DMS114 treated with DMSO at 0.1 percent for 48 hours (cell line): ENCODE measurements around the gene TM9SF1.

Source experiments
- DNase-seq: peaks from one replicate; lab custom pipeline; 2025; ENCODE audit not compliant: unreplicated experiment; lab: John Stamatoyannopoulos, UW

TM9SF1 gene

DNA sequence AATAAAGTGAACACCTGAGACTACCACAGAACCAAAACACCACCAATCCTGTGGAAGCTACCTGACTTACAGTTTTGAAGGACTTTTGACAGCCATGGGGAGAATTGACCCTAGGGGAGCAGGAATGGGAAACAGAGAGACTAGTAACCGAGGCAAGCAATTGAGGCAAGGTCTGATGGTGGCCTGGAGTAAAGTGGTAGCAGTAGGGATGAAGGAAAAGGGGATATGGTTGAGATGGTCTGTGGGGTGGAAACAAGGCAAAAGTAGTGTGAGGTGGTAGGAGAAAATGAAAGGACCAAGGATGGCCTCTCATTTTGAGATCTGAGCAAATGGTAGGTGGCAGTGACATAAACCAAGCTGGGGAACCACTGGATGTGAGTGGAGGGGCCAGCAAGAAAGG lies 38.4 kb downstream of the TM9SF1 start:
- DNase-seq: no peak

DNA sequence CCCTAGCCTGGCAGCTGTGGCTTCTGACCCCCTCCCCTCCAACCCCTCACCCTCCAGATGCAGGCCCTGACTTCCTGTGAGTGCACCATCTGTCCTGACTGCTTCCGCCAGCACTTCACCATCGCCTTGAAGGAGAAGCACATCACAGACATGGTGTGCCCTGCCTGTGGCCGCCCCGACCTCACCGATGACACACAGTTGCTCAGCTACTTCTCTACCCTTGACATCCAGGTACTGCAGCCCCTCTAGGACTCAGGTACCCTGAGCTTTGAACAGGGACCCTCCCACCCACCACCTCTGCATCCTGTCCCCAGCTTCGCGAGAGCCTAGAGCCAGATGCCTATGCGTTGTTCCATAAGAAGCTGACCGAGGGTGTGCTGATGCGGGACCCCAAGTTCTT lies 40.1 kb downstream of the TM9SF1 start:
- no peak for DNase-seq

DNA sequence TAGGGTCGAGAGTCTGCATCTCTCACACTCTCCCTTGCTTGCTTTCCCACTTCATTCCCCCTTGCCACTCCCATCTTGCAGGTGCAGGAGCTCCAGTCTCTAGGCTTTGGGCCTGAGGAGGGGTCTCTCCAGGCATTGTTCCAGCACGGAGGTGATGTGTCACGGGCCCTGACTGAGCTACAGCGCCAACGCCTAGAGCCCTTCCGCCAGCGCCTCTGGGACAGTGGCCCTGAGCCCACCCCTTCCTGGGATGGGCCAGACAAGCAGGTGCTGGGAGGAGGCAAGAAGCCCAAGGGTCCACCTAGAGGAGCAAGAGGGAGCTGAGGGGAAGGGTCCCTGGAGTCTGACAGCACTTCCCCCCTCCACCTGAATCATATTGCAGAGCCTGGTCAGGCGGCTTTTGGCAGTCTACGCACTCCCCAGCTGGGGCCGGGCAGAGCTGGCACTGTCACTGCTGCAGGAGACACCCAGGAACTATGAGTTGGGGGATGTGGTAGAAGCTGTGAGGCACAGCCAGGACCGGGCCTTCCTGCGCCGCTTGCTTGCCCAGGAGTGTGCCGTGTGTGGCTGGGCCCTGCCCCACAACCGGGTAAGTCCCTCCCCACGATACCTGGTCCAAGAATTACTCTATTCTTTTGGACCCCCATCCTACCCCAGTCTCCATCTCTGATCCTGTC lies 43.7 kb downstream of the TM9SF1 start:
- DNase-seq: no peak

DNA sequence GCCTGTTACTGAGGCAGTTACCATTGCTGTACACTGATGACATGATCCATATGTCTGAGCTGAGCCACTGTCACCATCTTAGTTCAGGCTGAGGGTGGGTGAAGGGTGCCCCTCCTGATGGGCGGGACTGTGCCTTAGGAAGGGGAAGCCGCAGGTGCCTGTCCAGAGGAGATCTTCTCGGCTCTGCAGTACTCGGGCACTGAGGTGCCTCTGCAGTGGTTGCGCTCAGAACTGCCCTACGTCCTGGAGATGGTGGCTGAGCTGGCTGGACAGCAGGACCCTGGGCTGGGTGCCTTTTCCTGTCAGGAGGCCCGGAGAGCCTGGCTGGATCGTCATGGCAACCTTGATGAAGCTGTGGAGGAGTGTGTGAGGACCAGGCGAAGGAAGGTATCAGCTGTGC lies 44.2 kb downstream of the TM9SF1 start:
- no peak for DNase-seq

DNA sequence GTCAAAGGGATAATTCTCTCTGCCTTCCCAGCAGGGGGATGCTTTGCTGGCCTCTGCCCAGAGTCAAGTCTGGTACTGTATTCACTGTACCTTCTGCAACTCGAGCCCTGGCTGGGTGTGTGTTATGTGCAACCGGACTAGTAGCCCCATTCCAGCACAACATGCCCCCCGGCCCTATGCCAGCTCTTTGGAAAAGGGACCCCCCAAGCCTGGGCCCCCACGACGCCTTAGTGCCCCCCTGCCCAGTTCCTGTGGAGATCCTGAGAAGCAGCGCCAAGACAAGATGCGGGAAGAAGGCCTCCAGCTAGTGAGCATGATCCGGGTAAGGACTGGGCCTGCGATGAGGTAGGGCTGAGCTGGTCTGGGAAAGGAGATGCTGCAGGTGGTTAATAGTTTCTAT lies 44.7 kb downstream of the TM9SF1 start:
- DNase-seq: no peak

DNA sequence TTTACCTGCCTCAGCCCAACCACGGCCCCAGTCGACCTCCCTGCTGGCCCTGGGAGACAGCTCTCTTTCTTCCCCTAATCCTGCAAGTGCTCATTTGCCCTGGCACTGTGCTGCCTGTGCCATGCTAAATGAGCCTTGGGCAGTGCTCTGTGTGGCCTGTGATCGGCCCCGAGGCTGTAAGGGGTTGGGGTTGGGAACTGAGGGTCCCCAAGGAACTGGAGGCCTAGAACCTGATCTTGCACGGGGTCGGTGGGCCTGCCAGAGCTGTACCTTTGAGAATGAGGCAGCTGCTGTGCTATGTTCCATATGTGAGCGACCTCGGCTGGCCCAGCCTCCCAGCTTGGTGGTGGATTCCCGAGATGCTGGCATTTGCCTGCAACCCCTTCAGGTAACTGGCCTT lies 45.2 kb downstream of the TM9SF1 start:
- no peak for DNase-seq

DNA sequence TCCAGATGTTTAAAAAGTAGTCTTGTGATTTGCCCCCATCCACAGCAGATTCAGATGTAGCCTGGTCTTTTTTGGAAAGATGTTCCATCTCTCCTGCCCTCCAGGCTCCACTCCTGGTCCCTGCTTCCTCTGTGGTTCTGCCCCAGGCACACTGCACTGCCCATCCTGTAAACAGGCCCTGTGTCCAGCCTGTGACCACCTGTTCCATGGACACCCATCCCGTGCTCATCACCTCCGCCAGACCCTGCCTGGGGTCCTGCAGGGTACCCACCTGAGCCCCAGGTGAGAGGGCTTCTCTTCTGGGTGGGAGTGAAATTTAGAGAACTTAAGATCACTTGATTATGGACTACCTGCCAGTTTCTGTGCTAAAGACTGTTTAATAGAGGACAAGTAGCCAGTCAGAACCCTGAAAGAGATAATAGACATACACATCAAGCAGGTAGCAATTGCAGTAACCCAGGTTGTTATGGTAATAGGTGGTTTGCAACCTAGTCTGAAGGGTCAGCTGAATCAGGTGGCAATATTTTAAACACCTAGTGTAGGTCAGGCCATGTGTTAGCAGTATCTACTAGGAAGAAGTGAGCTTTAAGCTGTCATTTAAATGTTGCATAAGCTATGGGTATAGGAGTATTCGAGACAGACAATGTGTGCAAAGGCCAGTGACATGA lies 45.8 kb downstream of the TM9SF1 start:
- no peak for DNase-seq

DNA sequence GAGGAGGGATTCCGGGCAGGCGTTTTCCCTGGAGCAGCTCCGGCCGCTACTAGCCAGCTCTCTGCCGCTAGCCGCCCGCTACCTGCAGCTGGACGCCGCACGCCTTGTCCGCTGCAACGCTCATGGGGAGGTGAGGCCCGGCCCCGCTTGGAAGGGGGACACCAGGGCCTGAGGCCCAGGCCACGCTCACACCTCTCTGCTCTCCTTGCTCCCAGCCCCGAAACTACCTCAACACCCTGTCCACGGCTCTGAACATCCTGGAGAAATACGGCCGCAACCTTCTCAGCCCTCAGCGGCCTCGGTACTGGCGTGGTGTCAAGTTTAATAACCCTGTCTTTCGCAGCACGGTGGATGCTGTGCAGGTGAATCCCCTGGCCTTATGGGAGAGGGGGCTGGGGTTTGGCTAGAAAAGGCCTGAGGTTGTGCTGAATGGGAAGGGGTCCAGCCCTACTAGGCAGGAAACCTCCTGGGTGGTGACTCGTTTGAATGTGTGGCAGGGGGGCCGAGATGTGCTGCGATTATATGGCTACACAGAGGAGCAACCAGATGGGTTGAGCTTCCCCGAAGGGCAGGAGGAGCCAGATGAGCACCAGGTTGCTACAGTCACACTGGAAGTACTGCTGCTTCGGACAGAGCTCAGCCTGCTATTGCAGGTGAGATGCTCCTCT lies 47.3 kb downstream of the TM9SF1 start:
- DNase-seq: no peak

DNA sequence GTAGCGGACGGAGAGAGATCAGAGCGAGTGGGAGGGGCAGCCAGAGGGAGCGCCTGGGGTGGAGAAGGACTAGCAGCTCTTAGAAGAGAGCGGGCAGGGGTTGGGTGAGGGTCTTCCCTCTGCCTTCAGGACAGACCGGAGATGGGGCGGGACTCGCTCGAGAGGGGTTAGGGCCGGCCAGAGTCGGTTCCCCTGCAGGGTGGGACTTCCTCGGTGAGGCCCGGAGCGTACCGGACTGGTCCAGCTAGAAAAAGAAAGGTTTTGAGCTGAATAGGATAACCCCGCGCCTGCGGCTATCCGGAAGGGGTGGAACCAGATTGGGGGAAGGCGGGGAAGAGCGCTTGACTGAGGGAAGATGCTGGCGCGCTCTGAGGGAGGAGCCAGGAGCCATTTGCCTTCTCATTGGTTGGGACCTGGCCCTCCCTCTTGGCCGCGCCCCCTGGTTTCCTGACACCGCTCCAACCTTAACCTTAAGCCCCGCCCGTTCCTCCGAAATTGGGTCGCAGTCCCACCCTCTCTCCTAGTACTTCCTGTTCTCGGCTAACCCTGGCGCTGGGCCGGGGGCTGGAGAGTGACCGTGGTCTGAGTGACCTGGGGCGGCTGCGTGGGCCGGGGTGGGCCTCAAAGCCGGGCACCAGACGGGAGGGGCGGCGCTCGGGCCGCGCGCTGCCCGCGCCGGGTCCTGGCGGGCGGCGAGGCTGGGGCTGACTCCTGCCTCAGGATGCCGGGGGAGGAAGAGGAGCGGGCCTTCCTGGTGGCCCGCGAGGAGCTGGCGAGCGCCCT lies 48.1 kb downstream of the TM9SF1 start, which contains the start of gene RNF31:
Gene RNF31, plus strand, starts transcription at position 521 of the 783 bp plus-strand sequence. Its CDS starts 201 bp downstream, at position 722.
- DNase-seq: peak; percentile 93

DNA sequence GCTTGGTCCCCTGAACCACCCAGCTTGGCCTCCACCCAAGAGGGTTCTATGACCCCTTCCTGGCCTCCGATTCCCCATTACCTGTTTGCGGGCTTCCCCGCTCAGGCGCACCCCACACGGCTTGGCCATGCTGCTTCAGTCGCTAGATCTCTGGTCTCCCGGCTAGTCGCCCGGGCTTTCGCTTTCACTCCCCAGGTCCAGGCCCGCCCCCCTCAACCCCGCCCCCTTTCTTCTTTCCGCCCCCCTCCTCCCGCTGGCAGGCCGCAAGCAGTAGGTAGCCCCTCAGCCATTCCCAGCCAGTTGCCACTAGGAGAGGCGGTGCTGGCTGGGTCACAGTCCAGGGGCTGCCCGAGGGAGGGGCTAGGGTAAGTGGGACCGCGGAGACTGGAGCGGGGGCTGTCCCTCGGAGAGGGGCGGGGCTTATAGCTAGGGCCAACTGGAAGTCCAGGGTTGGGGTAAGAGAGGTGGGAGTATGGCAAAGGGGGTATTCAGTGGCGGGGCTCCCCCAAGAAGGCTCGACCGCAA lies 48.7 kb downstream of the TM9SF1 start, which contains the start of gene PSME2:
Gene PSME2, minus strand, starts transcription at position 158 of the 525 bp plus-strand sequence. Its CDS starts 29 bp downstream, at position 129.
- peak; percentile 93 for DNase-seq

DNA sequence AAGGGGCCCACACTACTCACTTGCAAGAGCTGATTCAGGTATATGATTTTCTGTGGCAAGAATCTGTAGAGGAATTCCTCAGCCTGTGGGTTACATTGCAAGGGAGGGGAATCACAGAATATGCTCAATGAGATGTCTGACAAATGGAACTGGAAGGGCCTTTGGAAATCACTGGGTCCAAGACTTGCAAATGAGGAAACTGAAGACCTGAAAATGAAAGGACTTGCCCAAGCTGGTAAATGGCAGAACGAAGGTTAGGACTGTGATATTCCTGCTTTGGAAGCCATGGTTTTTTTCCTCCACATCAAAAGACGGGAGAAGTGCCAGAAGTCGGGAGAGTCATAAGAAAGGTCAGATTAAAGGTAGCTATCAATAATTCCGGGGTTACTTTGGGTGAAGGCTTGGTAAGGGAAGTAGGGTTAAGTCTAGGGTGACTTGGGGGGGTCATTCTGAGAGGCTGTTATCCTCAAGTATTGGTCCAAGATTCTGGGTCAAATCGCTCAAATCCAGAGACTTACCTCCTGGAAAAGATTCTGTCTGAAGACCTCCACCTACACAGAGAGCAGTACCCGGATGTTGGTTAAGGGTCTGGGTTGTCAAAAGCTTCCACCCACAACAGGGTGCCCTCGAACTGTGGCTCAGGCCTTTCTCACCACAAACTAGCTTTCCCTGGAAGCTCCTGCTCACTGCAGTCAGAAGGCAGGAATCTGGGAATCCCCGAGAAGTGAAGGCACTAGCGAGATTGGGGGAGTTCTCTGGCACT lies 49.4 kb downstream of the TM9SF1 start:
- DNase-seq: no peak

DNA sequence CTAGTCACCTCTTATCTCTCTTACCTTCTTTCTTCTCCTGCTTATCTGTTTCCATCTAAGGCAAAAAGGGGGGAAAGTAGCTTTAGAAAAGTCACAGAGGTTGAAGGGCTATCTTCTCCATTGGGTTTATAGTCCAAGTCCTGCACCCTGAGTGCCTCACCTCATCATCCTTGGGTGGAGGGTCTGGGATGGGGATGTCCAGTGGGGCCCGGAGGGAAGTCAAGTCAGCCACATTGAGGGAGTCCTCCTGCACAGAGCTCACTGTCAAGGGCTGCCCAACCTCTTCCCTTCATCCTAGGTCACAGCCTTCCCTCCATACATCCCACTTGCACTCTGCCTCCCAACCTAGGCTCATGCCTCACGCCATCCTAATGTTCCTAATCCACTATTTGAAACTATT lies 50.0 kb downstream of the TM9SF1 start:
- no peak for DNase-seq

DNA sequence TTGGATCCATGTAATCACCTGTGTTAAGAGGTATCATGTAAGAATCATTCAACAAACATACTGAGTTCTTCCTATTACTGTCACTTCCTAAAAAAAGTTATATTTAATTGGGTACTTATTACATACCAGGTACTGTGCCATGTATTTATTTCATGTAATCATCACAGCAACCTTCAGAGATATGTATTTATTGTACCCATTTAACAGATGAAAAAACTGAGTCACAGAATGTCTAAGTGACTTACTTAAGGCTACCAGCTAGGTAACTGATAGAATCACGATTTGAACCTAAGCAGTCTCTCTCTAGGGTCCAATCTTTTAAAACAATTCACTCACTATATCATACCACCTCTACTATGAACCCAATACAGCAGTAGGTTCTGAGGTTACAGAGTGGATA lies 50.8 kb downstream of the TM9SF1 start:
- no peak for DNase-seq

DNA sequence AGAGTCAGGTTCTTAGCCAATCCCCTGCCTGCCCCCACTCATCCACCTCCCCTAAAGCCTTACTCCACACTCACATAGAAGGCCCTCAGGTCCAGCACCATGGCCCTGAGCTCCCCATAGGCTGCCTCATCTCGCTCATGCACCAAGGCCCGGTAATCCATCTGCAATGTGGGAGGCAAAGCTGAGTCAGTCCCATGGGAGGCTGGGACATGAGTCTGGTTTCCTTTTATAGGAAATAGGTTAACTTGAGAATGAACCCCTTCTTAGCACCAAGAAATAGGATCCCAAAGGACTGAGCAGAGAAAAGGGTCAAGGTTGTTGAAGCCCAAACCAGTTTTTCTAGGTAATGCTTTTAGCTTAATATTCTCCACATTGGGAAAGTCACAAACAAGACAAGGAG lies 51.7 kb downstream of the TM9SF1 start:
- DNase-seq: no peak

DNA sequence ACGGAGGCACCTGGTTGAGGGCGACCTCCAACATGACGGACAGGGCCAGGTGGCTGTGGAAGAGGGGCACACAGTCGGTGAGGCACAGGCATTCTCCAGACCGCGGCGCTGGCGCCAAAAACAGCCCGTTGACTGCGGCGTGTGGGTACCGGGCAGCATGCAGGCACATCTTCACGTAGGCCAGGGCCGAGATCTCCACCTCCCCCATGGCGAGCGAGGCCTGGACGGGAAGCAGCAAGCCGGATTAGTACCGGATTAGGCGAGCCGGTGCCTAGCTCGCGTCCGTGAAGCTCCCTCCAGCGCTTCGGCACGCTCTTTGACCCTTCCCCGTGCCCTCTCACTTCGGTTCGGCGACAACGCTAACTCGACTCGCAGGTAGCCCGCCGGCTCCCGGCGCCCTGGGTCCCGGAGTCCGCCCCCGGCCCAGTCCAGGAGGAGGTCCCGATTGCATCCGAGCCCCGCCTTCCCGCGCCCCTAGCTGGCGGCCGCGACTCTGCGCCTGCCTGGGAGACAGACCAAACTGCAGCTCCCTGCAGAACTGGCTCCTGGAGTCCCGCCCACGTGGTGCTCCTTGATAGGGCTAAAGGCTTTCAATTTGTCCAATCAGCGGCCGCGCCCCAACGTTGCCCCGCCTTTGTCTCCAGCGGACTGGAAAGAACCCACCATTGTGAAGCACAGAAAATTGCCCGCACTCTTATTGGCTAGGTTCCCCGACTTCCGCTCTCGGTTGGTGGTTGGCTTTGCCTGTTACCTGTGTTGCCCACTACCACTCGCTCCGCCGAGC lies 54.0 kb downstream of the TM9SF1 start, which contains the start of gene EMC9:
Gene EMC9, minus strand, starts transcription at position 495 of the 784 bp plus-strand sequence. Its CDS starts 287 bp downstream, at position 208.
- DNase-seq: peak; percentile 98

DNA sequence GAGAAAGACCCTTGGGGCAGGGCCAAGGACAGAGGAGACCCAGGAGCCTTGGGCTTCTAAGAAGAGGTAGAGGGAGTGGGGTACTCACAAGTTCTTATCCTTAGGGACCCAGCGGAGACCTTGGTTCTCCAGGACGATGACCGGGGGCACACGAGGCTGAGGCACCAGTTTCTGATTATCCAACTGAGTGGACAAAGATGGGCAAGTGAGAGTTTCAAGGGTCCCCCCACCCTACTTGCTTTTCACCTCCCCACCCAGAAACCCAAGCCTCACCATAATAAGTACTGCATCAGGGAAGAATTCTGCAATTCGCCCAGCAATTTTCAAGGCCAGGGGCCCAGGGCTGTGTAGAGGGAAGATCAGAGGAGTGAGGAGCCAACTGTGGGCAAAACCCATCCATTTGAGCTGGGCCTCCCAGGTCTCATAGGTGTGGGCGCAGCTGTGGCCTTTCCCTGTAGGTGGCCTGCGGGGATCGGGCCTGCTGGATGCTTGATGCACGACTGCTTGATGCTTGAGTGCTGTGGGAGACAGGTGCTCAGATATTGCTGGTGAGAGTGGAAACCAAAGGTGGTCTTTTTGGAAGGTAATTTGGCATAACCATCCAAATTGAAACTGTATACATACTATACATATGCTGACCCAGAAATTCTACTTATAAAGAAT lies 55.8 kb downstream of the TM9SF1 start:
- no peak for DNase-seq
